ENCODE results near the gene TBCA.
A peak's percentile ranks its signal among the peaks of the same experiment; 100 is the strongest.
"Not testable (repeated sequence)": the region's sequence is repeated elsewhere in the genome, so short reads cannot be mapped to it uniquely, and the experiment has no call there.

Gene TBCA

DNA sequence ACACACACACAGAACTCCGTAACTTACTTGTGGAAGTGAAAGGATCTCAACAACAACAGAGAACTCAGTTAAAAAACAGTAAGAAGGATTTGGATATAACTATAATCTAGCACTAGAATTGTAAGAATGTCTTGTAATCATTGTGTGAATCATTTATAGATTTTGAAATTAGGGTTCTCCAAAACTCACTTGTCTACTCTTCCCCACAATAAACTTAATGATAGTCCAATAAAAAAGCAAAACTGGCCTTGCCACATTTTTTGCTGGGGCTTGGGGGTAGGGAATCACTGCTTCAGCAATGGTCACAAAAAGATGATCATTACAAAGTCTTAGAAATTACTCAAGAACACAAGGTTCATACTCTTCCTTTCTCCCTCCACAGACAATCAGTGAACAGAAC lies 8.8 kb downstream of the TBCA start:
- DNase-seq (ENCODE audit: low spot score), result no peak
- TF ChIP-seq, protein P1, sequence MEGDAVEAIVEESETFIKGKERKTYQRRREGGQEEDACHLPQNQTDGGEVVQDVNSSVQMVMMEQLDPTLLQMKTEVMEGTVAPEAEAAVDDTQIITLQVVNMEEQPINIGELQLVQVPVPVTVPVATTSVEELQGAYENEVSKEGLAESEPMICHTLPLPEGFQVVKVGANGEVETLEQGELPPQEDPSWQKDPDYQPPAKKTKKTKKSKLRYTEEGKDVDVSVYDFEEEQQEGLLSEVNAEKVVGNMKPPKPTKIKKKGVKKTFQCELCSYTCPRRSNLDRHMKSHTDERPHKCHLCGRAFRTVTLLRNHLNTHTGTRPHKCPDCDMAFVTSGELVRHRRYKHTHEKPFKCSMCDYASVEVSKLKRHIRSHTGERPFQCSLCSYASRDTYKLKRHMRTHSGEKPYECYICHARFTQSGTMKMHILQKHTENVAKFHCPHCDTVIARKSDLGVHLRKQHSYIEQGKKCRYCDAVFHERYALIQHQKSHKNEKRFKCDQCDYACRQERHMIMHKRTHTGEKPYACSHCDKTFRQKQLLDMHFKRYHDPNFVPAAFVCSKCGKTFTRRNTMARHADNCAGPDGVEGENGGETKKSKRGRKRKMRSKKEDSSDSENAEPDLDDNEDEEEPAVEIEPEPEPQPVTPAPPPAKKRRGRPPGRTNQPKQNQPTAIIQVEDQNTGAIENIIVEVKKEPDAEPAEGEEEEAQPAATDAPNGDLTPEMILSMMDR (IDR thresholded peaks at IDR 0.05; ENCODE audit: extremely low read depth, insufficient read depth, missing control alignments), result no peak
- in situ Hi-C loops (cut with MboI; ENCODE audit: low pct_unique_long_range_greater_than_20kb, low sequenced_read_pairs, unreplicated experiment), result no loop called here

DNA sequence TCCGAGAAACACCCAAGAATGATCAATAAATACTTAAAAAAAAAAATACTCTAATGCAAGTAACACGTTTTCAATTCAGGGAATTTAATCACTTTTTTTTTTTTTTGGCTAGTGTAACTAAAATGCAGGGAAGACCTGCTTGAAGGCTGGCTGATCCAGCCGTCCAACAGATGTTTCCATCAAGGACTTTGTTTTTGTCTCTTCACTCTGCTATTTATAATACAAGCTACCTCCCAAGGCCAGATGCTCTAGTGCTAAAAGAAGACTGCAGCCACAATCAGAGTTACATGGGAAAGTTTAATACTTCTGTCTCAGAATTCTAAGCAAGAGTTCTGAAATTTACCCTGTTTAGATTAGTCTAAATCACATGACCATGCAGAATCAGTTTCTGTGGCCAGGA lies 14.5 kb downstream of the TBCA start:
- TF ChIP-seq, protein P1 (IDR thresholded peaks at IDR 0.05; ENCODE audit: extremely low read depth, insufficient read depth, missing control alignments), result no peak
- no peak for DNase-seq (ENCODE audit: low spot score)
- in situ Hi-C loops (cut with MboI; ENCODE audit: low pct_unique_long_range_greater_than_20kb, low sequenced_read_pairs, unreplicated experiment), result no loop called here

DNA sequence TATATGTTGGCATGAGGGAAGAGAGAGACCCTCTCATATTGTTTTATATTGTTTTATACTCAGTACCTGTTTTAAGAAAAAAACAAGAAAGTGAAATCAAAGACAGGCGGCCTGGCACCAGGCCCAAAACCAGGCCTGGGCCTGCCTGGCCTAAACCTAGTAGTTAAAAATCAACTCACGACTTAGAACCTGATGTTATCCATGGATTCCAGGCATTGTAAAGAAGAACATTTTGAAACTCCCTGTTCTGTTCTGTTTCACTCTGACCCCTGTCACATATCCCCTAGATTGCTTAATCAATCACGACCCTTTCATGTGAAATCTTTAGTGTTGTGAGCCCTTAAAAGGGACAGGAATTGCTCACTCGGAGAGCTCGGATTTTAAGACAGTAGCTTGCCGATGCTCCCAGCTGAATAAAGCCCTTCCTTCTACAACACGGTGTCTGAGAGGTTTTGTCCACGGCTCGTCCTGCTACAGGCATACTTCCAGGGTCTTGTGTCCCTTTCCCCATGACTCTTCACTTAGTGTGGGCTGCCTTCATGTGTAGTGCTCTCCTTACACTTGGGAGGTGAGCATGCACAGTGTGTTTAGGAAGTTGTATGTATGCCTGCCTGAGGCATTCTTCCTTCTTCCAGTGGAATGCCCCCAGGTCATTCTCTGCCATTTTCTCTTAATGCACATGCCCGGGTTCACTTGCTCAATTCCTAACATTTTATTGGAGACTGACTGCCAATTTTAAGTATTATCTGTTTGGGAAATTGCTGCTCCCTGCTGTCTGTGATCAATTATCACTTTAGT lies 17.8 kb downstream of the TBCA start:
- in situ Hi-C loops (cut with MboI; ENCODE audit: low pct_unique_long_range_greater_than_20kb, low sequenced_read_pairs, unreplicated experiment), result no loop called here

DNA sequence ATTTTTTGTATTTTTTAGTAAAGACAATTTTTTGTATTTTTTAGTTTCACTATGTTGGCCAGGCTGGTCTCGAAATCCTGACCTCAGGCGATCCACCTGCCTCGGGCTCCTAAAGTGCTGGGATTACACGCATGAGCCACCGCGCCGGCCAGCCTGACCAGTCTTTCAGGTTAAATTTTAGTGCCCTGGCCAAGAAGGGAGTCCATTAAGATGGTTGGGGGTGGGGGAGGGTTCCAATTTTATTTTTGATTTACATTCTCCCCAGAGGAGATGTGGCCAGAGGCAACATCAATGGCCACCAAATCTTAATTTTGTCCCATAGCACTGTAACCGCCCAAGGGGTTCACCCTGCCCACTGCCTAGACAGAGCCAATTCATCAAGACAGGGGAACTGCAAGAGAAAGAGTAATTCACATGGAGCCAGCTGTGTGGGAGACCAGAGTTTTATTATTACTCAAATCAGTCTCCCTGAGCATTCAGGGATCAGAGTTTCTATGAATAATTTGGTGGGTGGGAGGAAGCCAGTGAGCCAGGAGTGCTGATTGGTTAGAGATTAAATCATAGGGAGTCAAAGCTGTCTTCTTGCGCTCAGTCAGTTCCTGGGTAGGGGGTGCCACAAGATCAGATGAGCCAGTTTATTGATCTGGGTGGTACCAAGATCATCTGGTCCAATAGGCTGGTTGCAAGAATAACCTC lies 24.7 kb downstream of the TBCA start:
- in situ Hi-C loops (cut with MboI; ENCODE audit: low pct_unique_long_range_greater_than_20kb, low sequenced_read_pairs, unreplicated experiment), result no loop called here
- DNase-seq (ENCODE audit: low spot score), result no peak
- TF ChIP-seq, protein P1 (IDR thresholded peaks at IDR 0.05; ENCODE audit: extremely low read depth, insufficient read depth, missing control alignments), result no peak

More for the DNA sequence above, 17.8 kb downstream of the TBCA start:
- TF ChIP-seq, protein P1 (IDR thresholded peaks at IDR 0.05; ENCODE audit: extremely low read depth, insufficient read depth, missing control alignments), result no peak
- DNase-seq (ENCODE audit: low spot score), result no peak

DNA sequence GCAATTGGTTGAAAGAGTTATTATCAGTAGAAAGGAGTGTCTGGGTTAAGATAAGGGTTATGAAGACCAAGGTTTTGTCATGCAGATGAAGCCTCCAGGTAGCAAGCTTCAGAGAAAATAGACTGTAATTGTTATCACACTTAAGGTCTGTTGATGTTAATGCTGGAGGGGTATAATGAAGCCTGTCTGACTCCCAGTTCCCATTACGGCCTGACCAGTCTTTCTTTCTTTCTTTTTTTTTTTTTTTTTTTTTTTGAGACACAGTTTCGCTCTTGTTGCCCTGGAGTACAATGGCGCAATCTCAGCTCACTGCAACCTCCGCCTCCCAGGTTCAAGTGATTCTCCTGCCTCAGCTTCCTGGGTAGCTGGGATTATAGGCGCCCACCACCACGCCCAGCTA lies 25.2 kb downstream of the TBCA start:
- in situ Hi-C loops (cut with MboI; ENCODE audit: low pct_unique_long_range_greater_than_20kb, low sequenced_read_pairs, unreplicated experiment); DNase-seq (ENCODE audit: low spot score): not testable (repeated sequence)

DNA sequence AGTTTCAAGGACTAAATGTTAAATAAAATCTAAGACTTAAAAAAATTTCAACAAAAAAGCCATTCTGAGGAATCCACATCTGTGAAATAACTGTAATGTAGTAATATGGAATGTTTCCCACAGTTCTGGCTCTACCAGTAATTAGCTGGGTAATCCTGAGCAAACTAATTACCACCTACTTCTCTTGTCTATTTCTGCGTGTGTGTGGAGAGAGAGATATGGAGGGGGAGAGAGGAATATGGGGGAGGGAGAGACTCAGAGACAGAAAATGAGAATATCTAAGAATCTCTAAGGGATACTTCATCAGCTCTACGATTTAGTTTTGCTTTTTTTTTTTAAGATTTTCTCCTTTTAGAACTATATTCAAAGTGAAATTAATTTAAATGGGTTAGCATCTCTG lies 28.0 kb downstream of the TBCA start:
- TF ChIP-seq, protein P1 (IDR thresholded peaks at IDR 0.05; ENCODE audit: extremely low read depth, insufficient read depth, missing control alignments), result no peak
- in situ Hi-C loops (cut with MboI; ENCODE audit: low pct_unique_long_range_greater_than_20kb, low sequenced_read_pairs, unreplicated experiment), result no loop called here
- no peak for DNase-seq (ENCODE audit: low spot score)

DNA sequence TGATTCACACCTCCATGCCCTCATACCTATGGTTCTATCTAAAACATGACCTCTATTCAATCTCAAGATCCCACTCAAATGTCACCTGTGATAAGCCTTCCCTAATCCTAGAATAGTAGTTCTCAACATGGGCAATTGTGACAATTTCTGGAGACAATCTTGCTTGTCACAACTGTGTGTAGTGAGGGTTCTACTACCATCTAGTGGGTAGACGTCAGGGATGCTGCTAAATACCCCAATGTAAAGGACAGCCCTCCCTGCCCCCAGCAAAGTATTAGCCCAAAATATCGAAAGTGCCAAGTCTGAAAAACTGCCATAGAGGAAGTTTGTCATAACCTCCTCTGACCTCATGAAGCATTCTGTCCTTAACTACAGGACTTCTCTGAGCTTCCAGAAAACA lies 32.0 kb downstream of the TBCA start:
- TF ChIP-seq, protein P1 (IDR thresholded peaks at IDR 0.05; ENCODE audit: extremely low read depth, insufficient read depth, missing control alignments), result peak; percentile 1
- in situ Hi-C loops (cut with MboI; ENCODE audit: low pct_unique_long_range_greater_than_20kb, low sequenced_read_pairs, unreplicated experiment), result no loop called here
- DNase-seq (ENCODE audit: low spot score), result no peak

All from GM13977 (cell line).